MG63 (cell line): Measurements from ENCODE around the gene PRICKLE3. TPM values are rescaled to one million over a fixed set of nuclear protein-coding genes. Genes with fewer than 3 reads are reported as not detected.

Experiments used
- total RNA-seq: library from RNA; depleted of rRNA; stranded (reverse); fragments of >200 nt; shearing (Covaris generic); gene quantifications from 2 replicates; pipeline ENCODE4 v1.2.3, GENCODE V29; 2014; ENCODE audit warnings: low replicate concordance; rRNA removed

Gene PRICKLE3
- total RNA-seq, 1 experiment from 2014 or later = 8.3 TPM

Other genes starting within 250 kb of the PRICKLE3 start
- 21.9 and 27.4 TPM in 2 replicates for gene OTUD5, start 228.8 kb downstream of the PRICKLE3 start, total RNA-seq
- 0.23 TPM in 1 of 2 replicates, not detected in the other for gene KCND1, start 214.5 kb downstream of the PRICKLE3 start, total RNA-seq
- 15.7 and 20.3 TPM in 2 replicates for gene GRIPAP1, start 184.1 kb downstream of the PRICKLE3 start, total RNA-seq
- 41.4 and 49.3 TPM in 2 replicates for gene TFE3, start 143.0 kb downstream of the PRICKLE3 start, total RNA-seq
- 0.30 and 0.59 TPM in 2 replicates for gene CCDC120, start 127.4 kb downstream of the PRICKLE3 start, total RNA-seq
- 1.9 TPM in 1 of 2 replicates, not detected in the other for gene PRAF2, start 112.4 kb downstream of the PRICKLE3 start, total RNA-seq
- 35.9 and 43.1 TPM in 2 replicates for gene WDR45, start 106.5 kb downstream of the PRICKLE3 start, total RNA-seq
- gene GPKOW, start 62.6 kb downstream of the PRICKLE3 start, total RNA-seq = 30.1 and 38.4 TPM in 2 replicates
- gene MAGIX, start 23.6 kb downstream of the PRICKLE3 start, total RNA-seq = 1.1 and 3.2 TPM in 2 replicates
- gene PLP2, start 14.5 kb downstream of the PRICKLE3 start, total RNA-seq = 114 and 139 TPM in 2 replicates
- gene SYP, start 13.8 kb upstream of the PRICKLE3 start, total RNA-seq = 0.17 and 0.63 TPM in 2 replicates
- not detected in 2 replicates for gene CACNA1F, start 47.0 kb upstream of the PRICKLE3 start, total RNA-seq
- gene CCDC22, start 49.1 kb upstream of the PRICKLE3 start, total RNA-seq = 21.2 and 35.2 TPM in 2 replicates
- not detected in 2 replicates for gene FOXP3, start 78.3 kb upstream of the PRICKLE3 start, total RNA-seq
- 3.2 and 7.6 TPM in 2 replicates for gene PPP1R3F, start 83.4 kb upstream of the PRICKLE3 start, total RNA-seq
- gene GAGE10, start 117.3 kb upstream of the PRICKLE3 start, total RNA-seq = not detected in 2 replicates
- gene GAGE12J, start 135.7 kb upstream of the PRICKLE3 start, total RNA-seq = not detected in 2 replicates
- gene GAGE13, start 145.2 kb upstream of the PRICKLE3 start, total RNA-seq = not detected in 2 replicates